SKM-1 treated with dmso at 0.1 percent for 144 hours (cell line): ENCODE results near the gene BBC3.
A peak's percentile ranks its signal among the peaks of the same experiment; 100 is the strongest.

Source experiments
- DNase-seq: peaks from one replicate; lab custom pipeline; 2025; ENCODE audit not compliant: unreplicated experiment; lab: John Stamatoyannopoulos, UW

BBC3 gene

DNA sequence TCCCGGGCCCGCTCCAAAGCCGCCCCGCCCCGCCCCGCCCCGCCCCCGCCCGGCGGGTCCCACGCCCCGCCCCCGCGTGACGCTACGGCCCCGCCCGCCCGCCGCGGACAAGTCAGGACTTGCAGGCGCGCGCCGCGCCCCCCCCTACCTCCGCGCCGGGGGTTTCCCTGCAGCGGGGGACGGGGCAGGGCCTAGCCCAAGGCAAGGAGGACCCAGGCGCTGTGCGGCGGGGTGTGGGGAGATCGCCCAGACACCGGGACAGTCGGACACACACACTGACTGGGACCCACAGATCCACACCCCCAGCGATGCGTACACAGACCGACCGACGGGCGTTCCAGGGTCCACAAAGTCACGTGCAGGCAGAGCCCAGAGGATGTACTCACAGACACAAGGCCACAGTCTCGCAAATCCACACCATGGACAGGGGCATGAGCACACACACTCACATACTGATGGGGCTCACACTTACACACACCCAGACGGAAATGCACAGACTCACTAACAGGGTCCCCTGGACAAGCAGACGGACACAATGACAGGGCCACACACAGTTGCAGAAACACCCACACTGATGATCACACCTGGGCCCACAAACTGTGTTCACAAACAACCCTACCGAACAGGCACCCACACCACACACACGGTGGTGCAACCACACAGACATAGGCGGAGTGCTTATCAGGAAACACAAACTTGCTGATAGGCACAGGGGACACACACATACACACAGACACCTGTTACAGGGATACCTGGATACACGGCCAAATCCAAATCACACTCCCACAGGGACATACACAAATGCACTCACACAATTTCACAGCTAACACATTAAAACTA is 436 bp upstream of the BBC3 start:
- DNase-seq, result peak; percentile 21

DNA sequence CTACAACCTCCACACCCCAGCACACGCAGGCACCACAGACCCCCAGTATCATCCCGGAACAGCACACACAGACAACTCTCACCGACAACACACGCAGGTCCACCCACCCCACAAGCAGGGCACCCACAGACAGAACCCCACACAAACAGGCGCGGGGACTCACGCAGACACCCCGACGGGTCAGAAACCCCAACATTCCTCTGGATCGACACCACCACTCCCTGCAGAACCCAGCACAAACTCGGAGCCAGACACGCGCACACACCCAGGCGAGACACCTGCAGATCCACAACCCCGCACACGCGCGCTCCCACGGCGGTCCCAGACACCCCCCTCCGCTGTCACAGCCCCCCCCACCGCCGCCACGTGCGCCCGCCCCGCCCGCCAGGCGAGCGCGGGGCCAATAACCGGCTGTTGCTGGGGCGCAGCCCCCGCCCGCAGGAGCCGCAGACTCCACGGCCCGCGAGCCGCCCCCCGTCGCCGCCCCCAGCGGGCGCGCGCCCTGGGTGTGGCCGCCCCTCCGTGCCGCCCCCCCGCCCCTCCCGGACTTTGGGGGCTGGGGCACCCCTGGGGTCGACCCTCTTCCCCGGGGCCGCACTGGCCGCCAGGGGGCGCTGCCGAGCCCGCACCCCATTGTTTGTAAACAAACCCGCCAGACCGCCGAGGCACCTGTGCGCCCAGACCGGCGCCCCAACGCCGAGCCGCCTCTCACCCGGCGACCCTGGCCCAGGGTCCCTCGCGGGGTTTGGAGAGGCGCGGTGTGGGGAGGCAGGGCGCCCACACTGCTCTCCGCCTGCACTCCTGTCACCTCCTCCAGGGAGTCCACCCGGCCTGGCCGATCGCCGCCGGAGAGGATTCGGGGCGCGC is 712 bp downstream of the BBC3 start:
- no peak for DNase-seq

DNA sequence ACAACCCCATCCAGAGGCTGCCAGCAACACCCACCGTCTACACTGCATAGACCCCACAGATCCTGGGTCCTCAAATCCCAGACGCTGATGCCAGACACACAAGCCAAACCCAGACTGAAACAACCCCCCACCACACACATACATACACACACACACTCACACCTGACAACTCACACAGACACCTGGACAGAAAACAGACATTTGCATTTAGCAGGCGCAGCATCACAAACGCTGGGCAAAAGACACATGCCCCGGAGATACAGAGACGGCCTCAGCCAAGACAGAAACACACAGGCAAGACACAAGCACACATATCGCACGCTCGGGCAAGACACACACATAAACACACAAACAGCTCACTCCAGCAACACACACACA is 1.3 kb downstream of the BBC3 start:
- no peak for DNase-seq

DNA sequence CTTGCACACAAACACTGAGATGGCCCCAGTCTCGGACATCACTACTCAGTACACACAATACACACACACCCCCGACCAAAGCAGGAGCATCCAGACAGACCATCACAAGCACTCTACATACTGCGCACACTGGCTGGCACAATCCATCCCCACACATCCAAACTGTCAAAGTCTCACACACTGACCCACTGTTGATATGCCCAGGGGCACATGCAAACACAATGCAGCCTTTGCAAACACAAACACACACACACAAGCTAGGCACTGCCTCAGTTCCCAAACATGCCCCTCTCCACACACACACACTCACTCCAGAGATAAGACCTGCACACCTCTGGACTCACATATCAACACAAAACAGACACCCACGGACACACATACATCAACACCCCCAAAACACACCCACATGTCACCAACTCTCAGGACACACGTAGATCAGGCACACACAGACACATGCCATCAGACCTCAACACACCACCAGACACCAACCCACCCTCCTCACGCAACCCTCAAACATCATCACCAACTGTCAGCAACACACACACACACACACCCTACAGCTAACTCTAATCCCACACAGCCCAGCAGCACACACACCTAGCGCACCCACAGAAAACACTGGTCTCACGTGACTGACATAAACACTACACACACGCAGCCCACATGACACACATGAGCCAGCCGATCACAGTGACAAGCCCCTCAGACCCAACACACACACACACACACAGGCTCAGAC is 1.9 kb downstream of the BBC3 start:
- DNase-seq, result no peak

DNA sequence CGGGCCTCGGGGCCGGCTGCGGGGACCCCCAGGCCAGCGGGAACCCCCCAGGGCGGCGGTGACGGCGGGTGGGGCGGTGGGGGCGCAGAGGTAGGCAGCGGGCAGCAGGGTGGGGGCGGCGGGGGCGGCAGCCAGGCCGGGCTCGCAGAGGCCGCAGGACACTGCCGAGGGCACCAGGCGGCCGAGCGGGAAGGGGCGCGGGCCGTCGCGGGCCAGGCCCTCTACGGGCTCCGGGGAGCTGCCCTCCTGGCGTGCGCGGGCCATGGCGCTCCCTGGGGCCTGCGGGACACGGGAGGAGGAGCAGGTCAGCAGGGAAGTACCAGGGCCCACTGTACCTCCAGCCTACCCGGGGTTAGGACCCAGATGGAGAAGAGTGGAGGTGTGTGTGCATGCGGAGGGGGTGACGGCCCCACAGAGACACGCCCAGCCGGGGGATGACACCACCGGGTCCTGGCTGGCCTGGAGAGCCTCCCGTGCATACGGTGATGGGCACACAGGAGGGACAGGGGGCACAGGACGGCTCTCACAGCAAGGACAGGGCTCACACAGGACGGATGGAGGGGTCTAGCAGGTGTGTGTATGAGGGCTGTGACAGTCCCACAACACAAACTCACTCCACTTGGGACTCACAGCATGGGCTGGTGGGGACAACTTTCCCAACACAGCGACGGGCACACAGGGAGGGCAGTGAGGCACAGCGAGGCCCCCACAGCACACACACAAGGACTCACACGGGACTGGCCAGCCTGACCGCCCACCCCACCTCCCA is 2.6 kb downstream of the BBC3 start:
- no peak for DNase-seq

DNA sequence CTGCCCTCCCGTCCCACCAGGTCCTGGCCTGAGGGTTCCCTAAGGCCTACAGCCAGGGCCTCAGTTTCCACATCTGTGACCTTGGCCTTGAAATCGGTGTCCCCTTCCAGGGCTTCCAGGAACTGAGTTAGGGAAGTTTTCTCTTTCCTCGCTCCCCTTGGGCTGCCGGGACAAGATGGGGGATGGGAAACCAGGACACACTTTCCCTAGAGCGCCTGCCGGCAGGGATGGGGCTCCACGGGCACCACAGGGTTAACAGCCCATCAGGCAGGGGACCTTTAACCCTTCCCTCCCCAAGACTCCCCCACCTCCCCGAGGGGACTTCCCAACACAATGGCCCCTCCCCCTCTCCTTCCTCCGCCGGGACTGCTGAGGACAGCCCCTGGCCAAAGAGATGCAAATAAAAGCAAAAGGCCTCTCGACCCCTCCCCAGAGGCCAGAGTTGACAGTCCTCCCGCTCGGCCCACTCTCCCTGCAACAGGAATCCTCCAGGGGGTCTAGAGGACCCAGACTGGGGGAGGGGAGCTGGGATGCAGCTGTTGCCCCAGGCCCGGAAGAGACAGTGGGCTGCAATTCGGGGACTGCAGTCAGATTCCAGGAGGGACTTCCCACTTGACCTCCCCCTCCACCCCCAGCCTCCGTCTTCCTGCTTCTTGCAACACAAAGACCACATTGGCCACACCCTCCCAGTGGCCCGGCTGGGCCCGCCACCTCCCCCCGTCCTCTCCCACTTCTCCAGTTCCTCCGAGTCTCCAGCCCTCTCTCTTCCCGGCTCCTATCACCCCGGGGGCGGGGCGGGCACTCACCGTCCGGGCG is 3.4 kb downstream of the BBC3 start:
- peak; percentile 43 for DNase-seq

DNA sequence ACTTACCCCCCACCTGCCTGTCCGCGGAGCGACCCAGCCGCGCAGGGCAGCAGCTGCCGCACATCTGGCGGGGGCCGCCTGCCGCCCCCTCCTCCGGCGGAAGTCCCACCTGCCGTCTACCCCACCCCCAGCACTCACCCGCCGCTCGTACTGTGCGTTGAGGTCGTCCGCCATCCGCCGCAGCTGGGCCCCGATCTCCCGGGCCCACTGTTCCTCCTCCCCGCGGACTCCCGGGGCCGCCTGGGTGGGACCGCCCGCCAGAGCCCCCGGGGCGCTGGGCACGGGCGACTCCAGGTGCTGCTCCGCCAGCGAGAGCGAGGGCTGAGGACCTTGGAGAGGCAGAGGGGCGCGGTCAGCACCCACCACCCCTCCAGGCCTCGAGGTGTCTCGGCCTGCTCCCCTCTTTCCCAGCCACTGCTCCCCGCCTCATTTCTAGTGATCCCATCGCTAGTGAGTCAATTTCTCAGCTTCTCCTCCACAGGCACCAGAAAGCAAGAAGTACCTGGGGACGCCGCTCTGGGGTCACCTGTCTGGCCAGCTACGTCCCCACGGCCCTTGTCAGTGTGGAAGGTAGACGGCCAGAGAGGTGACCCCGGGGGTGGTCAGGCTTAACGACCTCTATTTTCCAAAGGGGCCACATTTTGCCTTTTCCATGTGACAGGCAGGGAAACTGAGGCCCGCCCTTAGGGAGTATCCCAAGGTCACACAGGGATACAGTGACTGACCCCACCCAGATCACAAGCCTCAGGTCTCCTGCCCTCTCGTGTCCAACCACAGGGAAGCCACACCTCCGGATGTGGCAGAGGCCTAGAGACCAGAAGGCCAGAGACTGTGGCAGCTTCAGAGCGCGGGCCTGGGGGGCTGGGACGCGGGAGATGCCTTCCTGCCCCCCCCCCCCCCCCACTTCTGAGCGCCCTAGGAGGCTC is 4.3 kb downstream of the BBC3 start:
- DNase-seq, result peak; percentile 60

DNA sequence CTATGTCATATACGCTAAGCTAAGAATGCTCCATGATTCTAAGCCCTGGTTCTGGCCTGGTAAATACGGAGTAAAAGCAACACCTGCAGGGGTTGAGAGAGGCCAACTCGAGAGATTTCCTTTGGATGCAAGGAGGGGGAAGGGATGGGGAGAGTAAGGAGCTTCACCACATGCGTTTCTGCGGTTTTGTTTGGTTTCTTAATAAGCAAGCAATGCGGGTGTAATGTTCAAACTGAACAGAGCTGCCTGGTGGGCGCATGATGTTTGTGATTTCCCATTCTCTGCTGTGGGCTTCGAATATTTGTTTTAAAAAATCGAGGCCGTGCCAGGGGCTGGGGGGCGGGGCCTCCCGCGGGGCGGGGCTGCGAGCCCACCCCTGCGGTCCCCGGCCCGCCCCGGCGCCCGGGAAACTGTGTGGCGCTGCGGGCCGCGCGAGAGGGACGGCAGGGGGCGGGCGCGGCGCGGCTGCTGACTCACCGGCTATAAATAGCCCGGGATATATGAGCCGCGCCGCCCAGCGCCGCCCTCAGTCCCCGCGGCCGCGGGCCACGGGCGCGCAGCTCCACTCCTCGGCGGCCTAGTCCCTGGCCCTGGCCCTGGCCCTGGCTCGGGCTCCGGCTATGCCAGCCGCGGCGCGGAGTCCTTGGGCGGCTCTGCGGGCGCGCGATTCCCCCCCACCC is 5.1 kb downstream of the BBC3 start:
- DNase-seq, result peak; percentile 46

DNA sequence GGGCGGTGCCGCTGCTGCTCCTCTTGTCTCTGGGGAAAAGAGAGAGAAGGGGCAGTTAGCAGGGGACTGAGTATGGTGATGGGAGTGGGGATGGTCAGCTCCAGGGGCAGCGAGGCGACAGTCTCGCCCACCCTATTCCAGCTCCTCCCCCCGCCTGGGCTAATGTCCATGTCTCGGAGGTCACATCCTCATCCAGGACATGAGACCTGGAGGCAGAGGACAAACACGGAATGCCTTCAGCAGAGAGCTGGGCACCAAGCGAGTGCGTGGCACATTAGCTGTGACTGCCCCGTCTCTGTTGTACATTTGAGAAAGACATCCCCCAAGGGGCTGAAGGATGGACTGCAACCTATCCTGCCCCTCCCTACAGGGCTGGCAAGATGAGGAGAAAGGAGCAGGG is 9.1 kb downstream of the BBC3 start:
- DNase-seq, result no peak

DNA sequence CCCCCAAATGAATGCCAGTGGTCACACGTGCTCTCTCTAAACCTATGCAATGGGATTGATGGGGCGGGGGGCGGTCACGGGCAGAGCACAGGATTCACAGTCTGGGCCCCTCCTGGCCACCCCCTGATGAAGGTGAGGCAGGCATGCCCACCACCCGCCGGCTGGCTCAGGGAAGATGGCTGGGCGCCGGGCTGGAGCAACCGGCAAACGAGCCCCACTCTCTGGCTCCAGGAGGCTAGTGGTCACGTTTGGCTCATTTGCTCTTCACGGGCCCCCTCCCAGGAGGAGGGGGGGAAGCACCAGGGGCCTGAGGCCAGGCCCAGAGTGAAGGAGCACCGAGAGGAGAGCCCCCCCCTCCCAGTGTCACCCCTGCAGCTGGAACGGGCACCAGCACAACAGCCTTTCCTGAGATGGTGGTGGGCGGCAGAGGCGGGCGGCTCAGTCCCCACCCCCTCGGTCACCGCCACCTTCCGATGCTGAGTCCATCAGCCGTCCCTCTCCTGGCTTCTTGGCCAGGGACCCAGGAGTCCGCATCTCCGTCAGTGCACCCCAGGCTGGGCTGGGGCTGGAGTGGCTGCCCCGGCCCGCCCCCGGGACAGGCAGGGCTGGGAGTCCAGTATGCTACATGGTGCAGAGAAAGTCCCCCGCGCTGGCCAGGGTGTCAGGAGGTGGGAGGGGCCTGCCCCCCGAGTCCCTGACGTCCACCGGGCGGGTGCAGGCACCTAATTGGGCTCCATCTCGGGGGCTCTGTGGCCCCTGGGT is 9.7 kb downstream of the BBC3 start:
- DNase-seq, result no peak

DNA sequence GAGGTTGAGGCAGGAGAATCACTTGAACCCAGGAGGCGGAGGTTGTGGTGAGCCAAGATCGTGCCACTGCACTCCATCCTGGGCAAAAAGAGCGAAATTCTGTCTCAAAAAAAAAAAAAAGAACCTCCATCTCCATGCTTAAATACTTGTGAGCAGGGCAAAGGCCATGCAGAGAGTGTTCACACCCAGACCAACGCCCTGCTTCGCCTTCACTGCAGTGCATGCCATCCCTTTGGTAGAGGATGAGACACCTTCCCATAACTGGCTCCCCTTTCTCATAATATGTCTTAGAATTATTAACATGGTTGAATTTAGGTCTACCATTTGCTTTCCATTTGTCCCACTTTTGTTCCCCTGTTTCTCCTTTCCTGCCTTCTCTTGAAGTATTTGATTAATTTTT is 15.4 kb downstream of the BBC3 start:
- DNase-seq, result no peak

DNA sequence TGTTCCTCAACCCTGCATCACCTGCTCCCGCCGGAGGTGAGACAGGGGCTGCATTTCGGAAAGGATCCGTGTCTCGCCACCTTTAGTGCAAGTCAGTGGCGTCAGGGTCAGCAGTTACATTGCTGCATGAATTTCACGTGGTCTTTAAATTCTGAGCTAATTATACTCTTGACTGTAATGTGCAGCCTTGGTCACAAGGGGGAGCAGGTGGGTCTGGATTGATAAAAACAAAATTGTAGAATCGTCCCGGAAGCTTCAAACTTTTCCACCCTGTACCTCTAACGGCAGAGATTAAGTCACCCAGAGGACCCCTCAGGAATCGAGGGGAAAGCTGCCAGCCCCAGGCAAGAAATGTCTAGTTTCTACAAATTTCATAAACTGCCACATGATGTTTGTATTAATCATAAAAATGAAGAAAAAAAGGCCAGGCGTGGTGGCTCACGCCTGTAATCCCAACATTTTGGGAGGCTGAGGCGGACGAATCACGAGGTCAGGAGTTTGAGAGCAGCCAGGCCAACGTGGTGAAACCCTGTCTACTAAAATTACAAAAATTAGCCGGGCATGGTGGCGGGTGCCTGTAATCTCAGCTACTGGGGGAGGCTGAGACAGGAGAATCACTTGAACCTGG is 20.2 kb downstream of the BBC3 start:
- peak; percentile 34 for DNase-seq

DNA sequence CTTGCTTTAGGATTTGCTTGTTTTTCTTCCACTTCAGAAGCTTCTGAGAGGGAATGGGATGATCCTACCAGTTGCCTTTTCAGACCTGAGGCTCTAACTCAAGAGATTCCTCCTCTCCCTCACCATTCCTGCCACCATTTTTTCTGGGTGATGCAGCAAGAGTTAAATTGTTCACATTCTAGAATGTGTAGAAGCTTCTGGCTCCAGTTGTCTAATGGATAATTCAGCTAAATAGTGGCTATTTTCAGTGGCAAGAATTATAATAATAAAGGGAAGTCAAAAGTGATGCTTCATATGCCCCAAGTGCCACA is 20.9 kb downstream of the BBC3 start:
- DNase-seq, result no peak

DNA sequence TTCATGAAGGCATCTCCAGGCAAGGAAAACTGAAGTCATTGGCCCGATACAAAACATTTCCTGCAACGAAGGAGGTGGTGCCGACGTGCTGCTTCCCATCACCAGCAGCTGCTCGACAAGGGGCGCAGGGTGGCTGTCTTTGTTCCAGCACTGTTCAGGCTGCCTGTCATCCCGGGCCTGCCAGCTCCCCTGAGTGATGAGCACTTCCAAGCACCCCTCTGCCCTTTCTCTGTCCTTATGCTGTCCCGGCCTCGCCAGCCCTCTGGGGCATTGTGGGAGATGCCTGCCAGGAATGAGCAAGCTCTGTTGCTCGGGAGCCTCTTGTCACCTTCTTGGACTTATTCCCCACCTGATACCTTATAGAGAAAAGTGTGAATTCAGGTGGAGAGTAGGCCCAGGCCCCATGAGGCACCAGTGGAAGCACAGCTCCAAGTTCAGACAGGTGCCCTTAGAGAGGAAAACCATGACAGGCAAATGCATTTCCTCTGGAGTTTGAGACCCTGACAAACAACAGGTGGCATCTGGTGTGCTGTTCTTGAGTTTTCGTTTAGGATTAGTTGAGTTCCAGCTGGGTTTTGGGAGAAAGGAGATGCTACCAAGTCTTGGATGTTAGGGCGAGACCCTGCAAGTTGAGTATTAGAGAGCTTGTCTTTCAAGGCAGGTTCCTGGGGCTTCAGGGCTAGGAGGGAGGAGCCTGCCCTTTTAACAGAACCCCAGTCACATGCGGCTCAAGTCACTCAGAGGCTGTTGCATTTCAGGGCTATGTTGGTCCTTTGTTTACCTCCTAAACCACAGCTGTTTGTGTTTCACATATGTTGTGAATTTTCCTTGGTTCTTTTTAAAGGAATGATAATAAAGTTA is 21.4 kb downstream of the BBC3 start:
- no peak for DNase-seq

DNA sequence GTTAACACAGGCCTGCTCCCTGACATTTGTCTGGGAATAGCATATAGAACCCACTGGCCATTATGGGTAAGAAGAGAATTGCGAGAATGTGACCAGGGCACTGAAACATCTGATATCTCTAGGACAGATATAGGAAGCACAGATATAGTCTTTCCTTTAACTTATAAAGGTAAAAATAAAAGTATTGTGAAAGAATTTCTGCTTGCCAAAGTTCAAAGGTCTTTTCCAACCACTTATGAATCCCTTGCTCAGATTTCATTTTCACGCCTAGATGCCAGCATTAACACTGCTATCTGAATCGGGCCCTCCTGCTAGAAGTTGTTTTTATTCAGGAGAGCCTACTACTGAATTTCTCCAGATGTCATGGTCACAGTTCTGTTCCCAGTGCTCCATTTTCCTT is 27.7 kb downstream of the BBC3 start:
- no peak for DNase-seq

DNA sequence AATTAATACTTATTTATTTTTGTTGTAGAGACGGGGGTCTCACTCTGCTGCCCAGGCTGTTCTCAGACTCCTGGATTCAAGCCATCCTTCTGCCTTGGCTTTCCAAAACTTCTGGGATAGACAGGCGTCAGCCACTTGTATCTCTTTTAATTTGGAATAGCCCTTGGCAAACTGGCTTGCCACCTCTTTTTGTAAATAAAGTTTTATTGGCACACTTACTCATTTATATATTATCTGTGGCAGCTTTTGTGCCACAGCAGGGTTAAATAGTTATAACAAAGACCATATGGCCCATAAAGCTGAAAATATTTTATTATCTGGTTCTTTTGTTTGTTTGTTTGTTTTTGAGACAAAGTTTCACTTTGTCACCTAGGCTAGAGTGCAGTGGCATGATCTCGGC is 30.5 kb downstream of the BBC3 start:
- DNase-seq, result no peak
